Panc1 (cell line): ENCODE data around the gene HLA-A. TPM values are rescaled to one million over a fixed set of nuclear protein-coding genes. Genes with fewer than 3 reads are reported as not detected.

Experiments used
- ATAC-seq: fragments of 200-7000 bp; cut with Tn5 transposase; 2 replicates; pipeline ENCODE4 v1.9.1; 2020; ENCODE audit warnings: mild to moderate bottlenecking, moderate library complexity
- BruUV-seq: library from RNA; stranded (reverse); fragments of 400-500 nt; replicated peaks from 2 replicates; lab custom pipeline; 2021; lab: Mats Ljungman, UMichigan
- CTCF ChIA-PET: fragments of 300-600 bp; sonication (Branson Sonifier 250); formaldehyde crosslinking; loops from one replicate; lab custom pipeline; 2022; ENCODE audit warnings: antibody characterized with exemption; lab: Charles Lee
- POLR2A ChIA-PET: fragments of 300-600 bp; sonication (Branson Sonifier 250); formaldehyde crosslinking; loops from one replicate; lab custom pipeline; 2022; ENCODE audit warnings: antibody characterized with exemption; lab: Charles Lee
- DNase-seq: peaks from one replicate; pipeline ENCODE4 v3.0.0-alpha.2; 2010; ENCODE audit warnings: low read depth, low spot score
- H3K27ac ChIP-seq: 2 replicates; pipeline ENCODE4 v1.5.1; 2011; ENCODE audit warnings: mild to moderate bottlenecking, low read length, inconsistent platforms
- H3K27me3 ChIP-seq: fragments of 200-500 bp; sonication (Bioruptor generic); 2 replicates; pipeline ENCODE4 v1.6.0; 2014; ENCODE audit warnings: low read length, inconsistent platforms; ENCODE audit not compliant: control insufficient read depth, insufficient read depth
- H3K36me3 ChIP-seq: fragments of 200-500 bp; sonication (Bioruptor generic); 2 replicates; pipeline ENCODE4 v1.5.1; 2014; ENCODE audit warnings: inconsistent platforms, mild to moderate bottlenecking, low read length, moderate library complexity; ENCODE audit not compliant: control insufficient read depth, insufficient read depth
- H3K4me1 ChIP-seq: 2 replicates; pipeline ENCODE4 v1.5.1; 2011; ENCODE audit warnings: inconsistent platforms, mild to moderate bottlenecking, low read length, moderate library complexity; ENCODE audit not compliant: control insufficient read depth, insufficient read depth
- H3K4me3 ChIP-seq, 2 experiments: 2 replicates each; pipeline ENCODE4 v1.5.1; 2011 to 2012; ENCODE audit warnings: low read depth in 2 of 2, low read length in 2 of 2, mild to moderate bottlenecking in 2 of 2, inconsistent platforms in 1 of 2, moderate library complexity in 1 of 2
- H3K9me3 ChIP-seq: fragments of 200-500 bp; sonication (Bioruptor generic); 2 replicates; pipeline ENCODE4 v1.5.1; 2014; ENCODE audit warnings: low read depth, mild to moderate bottlenecking, inconsistent platforms, low read length, moderate library complexity; ENCODE audit not compliant: control insufficient read depth, insufficient read depth
- POLR2AphosphoS5 ChIP-seq: IDR thresholded peaks from 2 replicates; pipeline ENCODE4 v1.6.1; 2012; ENCODE audit warnings: mild to moderate bottlenecking, low read depth, low read length, moderate library complexity
- REST ChIP-seq, 2 experiments: IDR thresholded peaks; 2 replicates each; pipeline ENCODE4 v1.6.1; 2011 to 2012; ENCODE audit warnings: low read depth in 2 of 2, control low read depth in 1 of 2, low read length in 1 of 2, mild to moderate bottlenecking in 1 of 2, moderate library complexity in 1 of 2; ENCODE audit not compliant: insufficient read depth in 1 of 2
- SIN3A ChIP-seq: IDR thresholded peaks from 2 replicates; pipeline ENCODE4 v1.6.1; 2012; ENCODE audit warnings: low read depth, mild to moderate bottlenecking, low read length, moderate library complexity, borderline replicate concordance; ENCODE audit not compliant: insufficient read depth
- TCF7L2 ChIP-seq: IDR thresholded peaks from 2 replicates; pipeline ENCODE4 v1.6.1; 2011; ENCODE audit warnings: mild to moderate bottlenecking, low read depth, low read length, inconsistent platforms
- in situ Hi-C: cut with HindIII; loops from 2 replicates; pipeline ENCODE4 v1.10.0; 2016; ENCODE audit warnings: low sequenced_read_pairs, low pct_unique_long_range_greater_than_20kb
- intact Hi-C: fragments of 100-400 bp; cut with micrococcal nuclease; formaldehyde crosslinking; loops from one replicate; pipeline ENCODE4 v1.10.0; 2022; ENCODE audit not compliant: unreplicated experiment
- total RNA-seq: library from RNA; stranded (reverse); gene quantifications from one replicate; pipeline ENCODE4 v1.2.1, GENCODE V29; 2021; ENCODE audit not compliant: unreplicated experiment
- TF ChIP-seq, protein P1 (sequence below): fragments of 450-650 bp; IDR thresholded peaks from 2 replicates; pipeline ENCODE4 v1.5.1; 2017; ENCODE audit warnings: mild to moderate bottlenecking

Gene HLA-A
- total RNA-seq, 1 experiment from 2014 or later = 397 TPM

DNA sequence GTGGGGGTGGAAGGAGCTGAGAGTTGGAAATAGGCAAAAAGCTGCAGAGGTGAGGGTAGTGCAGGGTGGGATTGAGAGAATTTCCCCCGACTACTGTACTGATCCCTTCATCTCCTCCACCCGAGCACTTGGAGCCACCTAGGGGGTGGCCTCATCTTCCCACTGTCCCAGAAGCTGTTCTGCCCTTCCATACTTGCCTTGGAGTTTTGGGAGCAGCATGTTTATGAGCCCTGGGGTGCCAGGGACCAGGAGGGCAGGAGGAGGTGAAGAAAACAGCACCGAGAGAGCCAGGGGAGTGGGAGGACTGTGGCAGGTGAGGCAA is 34.0 kb upstream of the HLA-A start:
- TF ChIP-seq TCF7L2 (no peak), SIN3A (no peak), REST (IDR thresholded peaks at IDR 0.05; ENCODE audit: insufficient read depth in 1 of 2, low read depth in 2 of 2, low read length in 1 of 2) (no peak), POLR2AphosphoS5 (no peak)
- TF ChIP-seq, protein P1, sequence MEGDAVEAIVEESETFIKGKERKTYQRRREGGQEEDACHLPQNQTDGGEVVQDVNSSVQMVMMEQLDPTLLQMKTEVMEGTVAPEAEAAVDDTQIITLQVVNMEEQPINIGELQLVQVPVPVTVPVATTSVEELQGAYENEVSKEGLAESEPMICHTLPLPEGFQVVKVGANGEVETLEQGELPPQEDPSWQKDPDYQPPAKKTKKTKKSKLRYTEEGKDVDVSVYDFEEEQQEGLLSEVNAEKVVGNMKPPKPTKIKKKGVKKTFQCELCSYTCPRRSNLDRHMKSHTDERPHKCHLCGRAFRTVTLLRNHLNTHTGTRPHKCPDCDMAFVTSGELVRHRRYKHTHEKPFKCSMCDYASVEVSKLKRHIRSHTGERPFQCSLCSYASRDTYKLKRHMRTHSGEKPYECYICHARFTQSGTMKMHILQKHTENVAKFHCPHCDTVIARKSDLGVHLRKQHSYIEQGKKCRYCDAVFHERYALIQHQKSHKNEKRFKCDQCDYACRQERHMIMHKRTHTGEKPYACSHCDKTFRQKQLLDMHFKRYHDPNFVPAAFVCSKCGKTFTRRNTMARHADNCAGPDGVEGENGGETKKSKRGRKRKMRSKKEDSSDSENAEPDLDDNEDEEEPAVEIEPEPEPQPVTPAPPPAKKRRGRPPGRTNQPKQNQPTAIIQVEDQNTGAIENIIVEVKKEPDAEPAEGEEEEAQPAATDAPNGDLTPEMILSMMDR = no peak
- POLR2A ChIA-PET = no interaction called here
- no peak overlapping the region for H3K27ac ChIP-seq
- CTCF ChIA-PET = no interaction called here
- DNase-seq = no peak
- no peaks in the 10 kb centered on the region for H3K4me1 ChIP-seq
- H3K4me3 ChIP-seq = no peak overlapping the region
- H3K27me3 ChIP-seq = no peaks in the 10 kb centered on the region; the same call in 1 of the 2 replicates
- intact Hi-C loops (no loop called here), in situ Hi-C loops (no loop called here)
- H3K9me3 ChIP-seq = no peaks in the 10 kb centered on the region
- H3K36me3 ChIP-seq = no peaks in the 10 kb centered on the region
- no peak for ATAC-seq
- no TSS peak for BruUV-seq

- H3K27me3 ChIP-seq = no peaks in the 10 kb centered on the region; the same call in 1 of the 2 replicates
- TF ChIP-seq POLR2AphosphoS5 (no peak), SIN3A (no peak), TCF7L2 (no peak), REST (IDR thresholded peaks at IDR 0.05; ENCODE audit: insufficient read depth in 1 of 2, low read depth in 2 of 2, low read length in 1 of 2) (no peak)
- TF ChIP-seq, protein P1 = no peak
- no peaks in the 10 kb centered on the region for H3K9me3 ChIP-seq
- no peak overlapping the region for H3K27ac ChIP-seq
- ATAC-seq (no peak), DNase-seq (no peak)
- no peak overlapping the region for H3K4me3 ChIP-seq
- in situ Hi-C loops = no loop called here
- BruUV-seq = no TSS peak
- ChIA-PET CTCF (no interaction called here), POLR2A (no interaction called here)
- no peaks in the 10 kb centered on the region for H3K36me3 ChIP-seq
- H3K4me1 ChIP-seq = no peaks in the 10 kb centered on the region
- intact Hi-C loops = no loop called here
Measured at GRCh38 chr6:29908710-29909109, 33.6 kb upstream of the HLA-A start.
